K562 (cell line): ENCODE results near the gene HMGA1. TPM values are rescaled to one million over a fixed set of nuclear protein-coding genes. Genes with fewer than 3 reads are reported as not detected.

Source experiments
- ATAC-seq: fragments of 200-7000 bp; cut with Tn5 transposase; 3 replicates; pipeline ENCODE4 v1.9.1; 2020; ENCODE audit warnings: moderate library complexity
- BruUV-seq: library from RNA; stranded (reverse); fragments of 400-500 nt; replicated peaks from 2 replicates; lab custom pipeline; 2021; lab: Mats Ljungman, UMichigan
- CTCF ChIA-PET: fragments of 300-600 bp; formaldehyde crosslinking; extraction: SDS; loops from one replicate; lab custom pipeline; 2021; ENCODE audit warnings: low intra/inter-chr PET ratio; lab: Yijun Ruan, JAX
- POLR2A ChIA-PET: fragments of 300-600, 350-650 bp; sonication (Branson Sonifier 250); formaldehyde crosslinking; extraction: SDS; loops from one replicate; lab custom pipeline; 2021; ENCODE audit warnings: antibody characterized with exemption, inconsistent platforms; lab: Yijun Ruan, JAX
- DNase-seq, 4 experiments: peaks; one replicate each; pipeline versions ENCODE4 v3.0.0 to v3.0.0-alpha.2; 2011 to 2018; ENCODE audit warnings: low spot score in 3 of 4, mixed read lengths in 3 of 4; ENCODE audit errors: extremely low read depth in 1 of 4
- FAIRE-seq: peaks from 2 replicates; lab custom pipeline; 2011; peaks lifted over from hg19 to GRCh38; lab: Jason Lieb, UNC
- H2AFZ ChIP-seq: 2 replicates; pipeline ENCODE4 v1.6.0; 2011; ENCODE audit warnings: low read depth, low read length, control low read depth, inconsistent platforms
- H3K27ac ChIP-seq: fragments of 200-600 bp; 3 replicates; pipeline ENCODE4 v1.8.0; 2011; ENCODE audit warnings: low read depth, mild to moderate bottlenecking, control low read depth, inconsistent platforms, low read length, moderate library complexity, mixed read lengths; ENCODE audit errors: extremely low read depth
- H3K27me3 ChIP-seq, 2 experiments: fragments of 300-600 bp in 1 of 2; 2 replicates in 1 of 2; 3 replicates in 1 of 2; pipeline versions ENCODE4 v1.6.0 to v1.8.0; 2011; ENCODE audit warnings: inconsistent platforms in 2 of 2, low read length in 2 of 2, mild to moderate bottlenecking in 1 of 2, mixed read lengths in 1 of 2, moderate library complexity in 1 of 2; ENCODE audit not compliant: control insufficient read depth in 2 of 2, insufficient read depth in 2 of 2
- H3K36me3 ChIP-seq: fragments of 300-600 bp; 3 replicates; pipeline ENCODE4 v1.8.0; 2011; ENCODE audit warnings: mild to moderate bottlenecking, low read length, inconsistent platforms; ENCODE audit not compliant: control insufficient read depth, insufficient read depth
- H3K4me1 ChIP-seq, 2 experiments: fragments of 200-600 bp in 1 of 2; replicated peaks in 1 of 2; 2 replicates in 1 of 2; 3 replicates in 1 of 2; pipeline versions ENCODE4 v1.5.1 to v1.8.0; 2011; ENCODE audit warnings: inconsistent platforms in 2 of 2, low read length in 2 of 2, mild to moderate bottlenecking in 1 of 2, mixed read lengths in 1 of 2, moderate library complexity in 1 of 2; ENCODE audit not compliant: control insufficient read depth in 2 of 2, insufficient read depth in 2 of 2
- H3K4me2 ChIP-seq: 2 replicates; pipeline ENCODE4 v1.6.1; 2011; ENCODE audit warnings: low read length, control low read depth, inconsistent platforms, mixed read lengths; ENCODE audit not compliant: insufficient read depth
- H3K4me3 ChIP-seq: fragments of 200-600 bp; sonication (generic), shearing (Covaris generic); 2 replicates; pipeline ENCODE4 v1.5.1; 2016; ENCODE audit warnings: control low read depth, inconsistent platforms
- H3K79me2 ChIP-seq: fragments of 200-600 bp; 3 replicates; pipeline ENCODE4 v1.8.0; 2011; ENCODE audit warnings: low read length, inconsistent platforms; ENCODE audit not compliant: control insufficient read depth, insufficient read depth
- H3K9ac ChIP-seq, 2 experiments: 2 replicates each; pipeline versions ENCODE4 v1.6.0 to v1.6.1; 2011; ENCODE audit warnings: low read depth in 2 of 2, low read length in 2 of 2, control low read depth in 1 of 2, inconsistent platforms in 1 of 2, mild to moderate bottlenecking in 1 of 2, mixed read lengths in 1 of 2; ENCODE audit not compliant: insufficient read depth in 1 of 2
- H3K9me1 ChIP-seq: one replicate; pipeline ENCODE4 v1.6.0; 2011; ENCODE audit warnings: inconsistent platforms, mild to moderate bottlenecking, low read length, moderate library complexity; ENCODE audit not compliant: control insufficient read depth, insufficient read depth
- H3K9me3 ChIP-seq: replicated peaks from 2 replicates; pipeline ENCODE4 v1.5.1; 2011; ENCODE audit warnings: low read depth, low read length, inconsistent platforms; ENCODE audit not compliant: control insufficient read depth, insufficient read depth
- H4K20me1 ChIP-seq: replicated peaks from 2 replicates; pipeline ENCODE4 v1.6.1; 2011; ENCODE audit warnings: low read length, inconsistent platforms, mixed read lengths; ENCODE audit not compliant: control insufficient read depth, insufficient read depth
- CBFA2T2 ChIP-seq: fragments of 450-650 bp; conservative IDR thresholded peaks from 2 replicates; pipeline ENCODE4 v1.6.1; 2017; ENCODE audit warnings: mild to moderate bottlenecking
- CBFA2T3 ChIP-seq: fragments of 450-650 bp; IDR thresholded peaks from 2 replicates; pipeline ENCODE4 v1.6.1; 2017
- CXXC5 ChIP-seq: fragments of 250-450 bp; sonication (Bioruptor Pico); IDR thresholded peaks from 2 replicates; pipeline ENCODE4 v1.8.0; 2022; ENCODE audit warnings: inconsistent platforms, mild to moderate bottlenecking, moderate library complexity
- FOXM1 ChIP-seq, 2 experiments: fragments of 450-650 bp in 1 of 2; sonication (generic) in 1 of 2; formaldehyde crosslinking in 1 of 2; IDR thresholded peaks; 2 replicates each; pipeline versions ENCODE4 v1.6.1 to v1.9.0; 2017 to 2022; ENCODE audit warnings: low read depth in 2 of 2, mild to moderate bottlenecking in 2 of 2, missing genetic modification reagents in 1 of 2, moderate library complexity in 1 of 2
- MYBL2 ChIP-seq, 2 experiments: fragments of 450-650 bp in 1 of 2; sonication (generic) in 1 of 2; formaldehyde crosslinking in 1 of 2; IDR thresholded peaks; 2 replicates each; pipeline versions ENCODE4 v1.6.1 to v1.8.1; 2017 to 2022; ENCODE audit warnings: borderline replicate concordance in 1 of 2, inconsistent platforms in 1 of 2, low read depth in 1 of 2, mild to moderate bottlenecking in 1 of 2, missing genetic modification reagents in 1 of 2, moderate library complexity in 1 of 2
- NR2C1 ChIP-seq, 2 experiments: fragments of 450-650 bp; IDR thresholded peaks; 2 replicates each; pipeline ENCODE4 v1.6.1; 2017; ENCODE audit warnings: mild to moderate bottlenecking in 2 of 2, antibody characterized with exemption in 1 of 2, inconsistent platforms in 1 of 2, missing compliant biosample characterization in 1 of 2, missing genetic modification characterization in 1 of 2
- NR4A1 ChIP-seq, 2 experiments: fragments of 250-450 bp in 1 of 2; fragments of 450-650 bp in 1 of 2; sonication (Bioruptor Pico) in 1 of 2; IDR thresholded peaks; 2 replicates each; pipeline versions ENCODE4 v1.4.0 to v1.6.1; 2016 to 2020; ENCODE audit warnings: mild to moderate bottlenecking in 2 of 2, missing compliant biosample characterization in 1 of 2, missing genetic modification characterization in 1 of 2, moderate library complexity in 1 of 2
- WGBS: fragments of 100-300 bp; shearing (Covaris generic); methylation state at CpG from one replicate; pipeline ENCODE4 v1.1.6; 2016; ENCODE audit warnings: low coverage, mixed read lengths; ENCODE audit not compliant: insufficient coverage; ENCODE audit errors: missing lambda C conversion rate; 5-methylcytosine and 5-hydroxymethylcytosine counted together
- in situ Hi-C: fragments of 300-500 bp; cut with MboI; formaldehyde crosslinking; loops from 4 replicates; pipeline ENCODE4 v1.15.0; 2018; ENCODE audit warnings: inconsistent platforms, mixed read lengths
- intact Hi-C: fragments of 100-400 bp; cut with micrococcal nuclease; formaldehyde crosslinking; loops from 2 replicates; pipeline ENCODE4 v1.14.2; 2022
- polyA plus RNA-seq, 8 experiments: library from polyadenylated mRNA; depleted of rRNA in 4 of 8; stranded (reverse) in 5 of 8; unstranded in 3 of 8; fragments of >200 nt; fragmentation: Nextera tagmentation in 2 of 8; fragmentation: Illumina TruSeq in 1 of 8; extraction: Ambion mirVana in 2 of 8; extraction: Trizol in 1 of 8; gene quantifications; 2 replicates each; pipeline versions ENCODE4 v1.2.1 to v1.2.3, GENCODE V29; 2011 to 2014; ENCODE audit warnings: inconsistent platforms in 1 of 8, missing spikeins in 1 of 8
- total RNA-seq, 7 experiments: library from RNA; depleted of rRNA in 6 of 7; stranded (reverse); fragments of >200 nt in 6 of 7; fragmentation: Illumina TruSeq in 2 of 7; extraction: Trizol in 2 of 7; gene quantifications; 2 replicates each; pipeline versions ENCODE4 v1.2.1 to v1.2.3, GENCODE V29; 2011 to 2021; ENCODE audit warnings: low replicate concordance in 1 of 7
- TF ChIP-seq, protein P1 (sequence below): fragments of 450-650 bp; IDR thresholded peaks from 2 replicates; pipeline ENCODE4 v1.6.1; 2016; ENCODE audit warnings: mild to moderate bottlenecking, moderate library complexity

The HMGA1 gene
- total and polyA plus RNA-seq, 9 of the 15 experiments (the other 6 are each of a cell fraction or from before 2014, with no cell fraction given) = 27.8 to 1,947 (median 594) TPM

DNA sequence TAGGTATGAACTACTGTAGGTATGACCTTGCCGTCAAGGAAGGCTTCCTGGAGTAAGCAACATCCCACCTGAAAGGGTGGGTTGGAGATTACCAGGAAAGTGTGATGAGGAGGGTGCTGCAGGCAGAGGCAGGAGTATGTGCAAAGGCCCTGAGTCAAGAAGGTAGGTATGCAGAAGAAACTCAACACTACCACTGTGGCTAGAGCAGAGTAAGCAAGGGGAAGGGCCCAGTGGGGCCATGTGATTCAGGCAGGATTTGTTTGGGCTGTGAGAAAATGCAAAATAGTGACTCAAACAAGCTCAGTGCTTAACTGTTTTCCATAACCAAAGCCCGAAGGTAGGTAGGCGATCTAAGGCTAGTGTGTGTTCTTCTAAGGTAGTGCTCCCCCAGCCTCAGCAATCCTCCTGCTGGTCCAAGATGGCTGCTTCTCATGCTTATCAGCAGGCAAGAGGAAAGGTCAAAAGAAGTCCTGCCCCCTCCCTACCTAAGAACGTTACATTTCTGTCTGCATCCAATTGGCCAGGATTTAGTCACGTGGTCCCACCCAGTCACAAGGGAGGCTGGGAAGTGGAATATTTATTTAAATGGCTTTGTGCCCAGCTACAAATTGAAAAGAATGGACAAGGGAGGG, 36.2 kb upstream of the HMGA1 start:
- H3K9me1 ChIP-seq = no peaks in the 10 kb centered on the region
- TF ChIP-seq, protein P1, sequence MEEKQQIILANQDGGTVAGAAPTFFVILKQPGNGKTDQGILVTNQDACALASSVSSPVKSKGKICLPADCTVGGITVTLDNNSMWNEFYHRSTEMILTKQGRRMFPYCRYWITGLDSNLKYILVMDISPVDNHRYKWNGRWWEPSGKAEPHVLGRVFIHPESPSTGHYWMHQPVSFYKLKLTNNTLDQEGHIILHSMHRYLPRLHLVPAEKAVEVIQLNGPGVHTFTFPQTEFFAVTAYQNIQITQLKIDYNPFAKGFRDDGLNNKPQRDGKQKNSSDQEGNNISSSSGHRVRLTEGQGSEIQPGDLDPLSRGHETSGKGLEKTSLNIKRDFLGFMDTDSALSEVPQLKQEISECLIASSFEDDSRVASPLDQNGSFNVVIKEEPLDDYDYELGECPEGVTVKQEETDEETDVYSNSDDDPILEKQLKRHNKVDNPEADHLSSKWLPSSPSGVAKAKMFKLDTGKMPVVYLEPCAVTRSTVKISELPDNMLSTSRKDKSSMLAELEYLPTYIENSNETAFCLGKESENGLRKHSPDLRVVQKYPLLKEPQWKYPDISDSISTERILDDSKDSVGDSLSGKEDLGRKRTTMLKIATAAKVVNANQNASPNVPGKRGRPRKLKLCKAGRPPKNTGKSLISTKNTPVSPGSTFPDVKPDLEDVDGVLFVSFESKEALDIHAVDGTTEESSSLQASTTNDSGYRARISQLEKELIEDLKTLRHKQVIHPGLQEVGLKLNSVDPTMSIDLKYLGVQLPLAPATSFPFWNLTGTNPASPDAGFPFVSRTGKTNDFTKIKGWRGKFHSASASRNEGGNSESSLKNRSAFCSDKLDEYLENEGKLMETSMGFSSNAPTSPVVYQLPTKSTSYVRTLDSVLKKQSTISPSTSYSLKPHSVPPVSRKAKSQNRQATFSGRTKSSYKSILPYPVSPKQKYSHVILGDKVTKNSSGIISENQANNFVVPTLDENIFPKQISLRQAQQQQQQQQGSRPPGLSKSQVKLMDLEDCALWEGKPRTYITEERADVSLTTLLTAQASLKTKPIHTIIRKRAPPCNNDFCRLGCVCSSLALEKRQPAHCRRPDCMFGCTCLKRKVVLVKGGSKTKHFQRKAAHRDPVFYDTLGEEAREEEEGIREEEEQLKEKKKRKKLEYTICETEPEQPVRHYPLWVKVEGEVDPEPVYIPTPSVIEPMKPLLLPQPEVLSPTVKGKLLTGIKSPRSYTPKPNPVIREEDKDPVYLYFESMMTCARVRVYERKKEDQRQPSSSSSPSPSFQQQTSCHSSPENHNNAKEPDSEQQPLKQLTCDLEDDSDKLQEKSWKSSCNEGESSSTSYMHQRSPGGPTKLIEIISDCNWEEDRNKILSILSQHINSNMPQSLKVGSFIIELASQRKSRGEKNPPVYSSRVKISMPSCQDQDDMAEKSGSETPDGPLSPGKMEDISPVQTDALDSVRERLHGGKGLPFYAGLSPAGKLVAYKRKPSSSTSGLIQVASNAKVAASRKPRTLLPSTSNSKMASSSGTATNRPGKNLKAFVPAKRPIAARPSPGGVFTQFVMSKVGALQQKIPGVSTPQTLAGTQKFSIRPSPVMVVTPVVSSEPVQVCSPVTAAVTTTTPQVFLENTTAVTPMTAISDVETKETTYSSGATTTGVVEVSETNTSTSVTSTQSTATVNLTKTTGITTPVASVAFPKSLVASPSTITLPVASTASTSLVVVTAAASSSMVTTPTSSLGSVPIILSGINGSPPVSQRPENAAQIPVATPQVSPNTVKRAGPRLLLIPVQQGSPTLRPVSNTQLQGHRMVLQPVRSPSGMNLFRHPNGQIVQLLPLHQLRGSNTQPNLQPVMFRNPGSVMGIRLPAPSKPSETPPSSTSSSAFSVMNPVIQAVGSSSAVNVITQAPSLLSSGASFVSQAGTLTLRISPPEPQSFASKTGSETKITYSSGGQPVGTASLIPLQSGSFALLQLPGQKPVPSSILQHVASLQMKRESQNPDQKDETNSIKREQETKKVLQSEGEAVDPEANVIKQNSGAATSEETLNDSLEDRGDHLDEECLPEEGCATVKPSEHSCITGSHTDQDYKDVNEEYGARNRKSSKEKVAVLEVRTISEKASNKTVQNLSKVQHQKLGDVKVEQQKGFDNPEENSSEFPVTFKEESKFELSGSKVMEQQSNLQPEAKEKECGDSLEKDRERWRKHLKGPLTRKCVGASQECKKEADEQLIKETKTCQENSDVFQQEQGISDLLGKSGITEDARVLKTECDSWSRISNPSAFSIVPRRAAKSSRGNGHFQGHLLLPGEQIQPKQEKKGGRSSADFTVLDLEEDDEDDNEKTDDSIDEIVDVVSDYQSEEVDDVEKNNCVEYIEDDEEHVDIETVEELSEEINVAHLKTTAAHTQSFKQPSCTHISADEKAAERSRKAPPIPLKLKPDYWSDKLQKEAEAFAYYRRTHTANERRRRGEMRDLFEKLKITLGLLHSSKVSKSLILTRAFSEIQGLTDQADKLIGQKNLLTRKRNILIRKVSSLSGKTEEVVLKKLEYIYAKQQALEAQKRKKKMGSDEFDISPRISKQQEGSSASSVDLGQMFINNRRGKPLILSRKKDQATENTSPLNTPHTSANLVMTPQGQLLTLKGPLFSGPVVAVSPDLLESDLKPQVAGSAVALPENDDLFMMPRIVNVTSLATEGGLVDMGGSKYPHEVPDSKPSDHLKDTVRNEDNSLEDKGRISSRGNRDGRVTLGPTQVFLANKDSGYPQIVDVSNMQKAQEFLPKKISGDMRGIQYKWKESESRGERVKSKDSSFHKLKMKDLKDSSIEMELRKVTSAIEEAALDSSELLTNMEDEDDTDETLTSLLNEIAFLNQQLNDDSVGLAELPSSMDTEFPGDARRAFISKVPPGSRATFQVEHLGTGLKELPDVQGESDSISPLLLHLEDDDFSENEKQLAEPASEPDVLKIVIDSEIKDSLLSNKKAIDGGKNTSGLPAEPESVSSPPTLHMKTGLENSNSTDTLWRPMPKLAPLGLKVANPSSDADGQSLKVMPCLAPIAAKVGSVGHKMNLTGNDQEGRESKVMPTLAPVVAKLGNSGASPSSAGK = 0 out of 2 replicates have a peak, but pooled peaks have one; percentile 39
- TF ChIP-seq MYBL2 (IDR thresholded peaks at IDR 0.05; ENCODE audit: low read depth) (peak; percentile 52), MYBL2 (CRISPR knock-in tag; IDR thresholded peaks at IDR 0.05; ENCODE audit: borderline replicate concordance) (no peak), NR4A1 (CRISPR knock-in tag; IDR thresholded peaks at IDR 0.05) (no peak), NR4A1 (tag; IDR thresholded peaks at IDR 0.05) (0 out of 2 replicates have a peak, but pooled peaks have one; percentile 50), CXXC5 (CRISPR knock-in tag) (peak; percentile 62), CBFA2T3 (peak; percentile 17; the same call in 1 of the 2 replicates), FOXM1 (IDR thresholded peaks at IDR 0.05; ENCODE audit: low read depth) (peak; percentile 34; the same call in 1 of the 2 replicates), FOXM1 (CRISPR knock-in tag; IDR thresholded peaks at IDR 0.05; ENCODE audit: low read depth) (no peak), NR2C1 (IDR thresholded peaks at IDR 0.05) (peak; percentile 83), NR2C1 (tag; IDR thresholded peaks at IDR 0.05) (peak; percentile 88), CBFA2T2 (peak; percentile 80)

More for the DNA sequence above, 36.2 kb upstream of the HMGA1 start:
- peak; percentile 87 for FAIRE-seq
- 48% methylated on average over 5 of the region's 5 CpGs for WGBS
- no peaks in the 10 kb centered on the region for H3K79me2 ChIP-seq
- no peak overlapping the region for H3K9ac ChIP-seq
- in situ Hi-C loops (no loop called here), intact Hi-C loops (no loop called here)
- H4K20me1 ChIP-seq = no peaks in the 10 kb centered on the region
- H3K27ac ChIP-seq = peak overlapping the region; percentile 57
- H3K36me3 ChIP-seq = no peaks in the 10 kb centered on the region
- DNase-seq = peak; percentile 62 to 89 (median 78)
- POLR2A ChIA-PET = interaction anchor here (0.7 to 1.5 kb wide), 5 partner anchors 10 to 36 kb away, joined by 3 to 6 read pairs (median 4); partner anchors contain the start of gene HMGA1
- H3K4me2 ChIP-seq = peak overlapping the region; percentile 17; the same call in 1 of the 2 replicates
- peak; percentile 61 for ATAC-seq
- peaks cover 2% of the 10 kb centered on the region; the same call in 1 of the 2 replicates for H3K9me3 ChIP-seq
- CTCF ChIA-PET = interaction anchor here (1.0 kb wide), 1 partner anchor 38 kb away, joined by 3 read pairs; no protein-coding TSS in a partner anchor
- BruUV-seq = no TSS peak
- peak overlapping the region; percentile 80 for H2AFZ ChIP-seq
- peaks cover 13 to 32% of the 10 kb centered on the region in 2 experiments; a peak in 4 of 5 replicates for H3K4me1 ChIP-seq
- no peaks in the 10 kb centered on the region for H3K27me3 ChIP-seq
- no peak overlapping the region for H3K4me3 ChIP-seq
